H1 (cell line): ENCODE data around the gene KDM2A. TPM values are rescaled to one million over a fixed set of nuclear protein-coding genes. Genes with fewer than 3 reads are reported as not detected.
A peak's percentile ranks its signal among the peaks of the same experiment; 100 is the strongest.

Experiments used
- CTCF ChIA-PET: fragments of 300-600 bp; sonication (Branson Sonifier 250); formaldehyde crosslinking; loops from one replicate; lab custom pipeline; 2021; ENCODE audit not compliant: partially characterized antibody; lab: Charles Lee
- POLR2A ChIA-PET: fragments of 300-600 bp; sonication (Branson Sonifier 250); formaldehyde crosslinking; loops from one replicate; lab custom pipeline; 2021; ENCODE audit warnings: inconsistent platforms; ENCODE audit not compliant: partially characterized antibody; lab: Charles Lee
- DNase-seq, 2 experiments: peaks; one replicate each; pipeline versions ENCODE4 v3.0.0 to v3.0.0-alpha.2; 2010 to 2022; ENCODE audit warnings: low spot score in 2 of 2, low read depth in 1 of 2, mixed read lengths in 1 of 2
- FAIRE-seq: peaks from 2 replicates; lab custom pipeline; 2011; peaks lifted over from hg19 to GRCh38; lab: Jason Lieb, UNC
- H2AFZ ChIP-seq: 2 replicates; pipeline ENCODE4 v1.8.1; 2012; ENCODE audit warnings: low read length, inconsistent platforms
- H2AK5ac ChIP-seq: 2 replicates; pipeline ENCODE4 v1.6.1; 2013; ENCODE audit warnings: low read depth, low read length
- H2BK120ac ChIP-seq: replicated peaks from 2 replicates; pipeline ENCODE3; 2013; ENCODE audit warnings: low read depth, low read length, inconsistent platforms
- H2BK12ac ChIP-seq: 2 replicates; pipeline ENCODE4 v1.6.1; 2013; ENCODE audit warnings: low read depth, low read length
- H2BK15ac ChIP-seq: 2 replicates; pipeline ENCODE4 v1.6.1; 2013; ENCODE audit warnings: low read length
- H2BK20ac ChIP-seq: 2 replicates; pipeline ENCODE4 v1.6.1; 2013; ENCODE audit warnings: low read length
- H2BK5ac ChIP-seq: 2 replicates; pipeline ENCODE4 v1.6.1; 2013; ENCODE audit warnings: low read depth, low read length
- H3K14ac ChIP-seq: 2 replicates; pipeline ENCODE4 v1.6.1; 2013; ENCODE audit warnings: inconsistent platforms; ENCODE audit not compliant: insufficient read length
- H3K18ac ChIP-seq: 2 replicates; pipeline ENCODE4 v1.6.1; 2013; ENCODE audit warnings: low read length; ENCODE audit errors: extremely low read depth
- H3K23ac ChIP-seq: 2 replicates; pipeline ENCODE4 v1.6.1; 2013; ENCODE audit warnings: inconsistent platforms; ENCODE audit not compliant: insufficient read length
- H3K23me2 ChIP-seq: 2 replicates; pipeline ENCODE4 v1.6.1; 2013; ENCODE audit warnings: low read depth, low read length
- H3K27ac ChIP-seq: 2 replicates; pipeline ENCODE4 v1.6.1; 2011; ENCODE audit warnings: low read depth, low read length, inconsistent platforms
- H3K27me3 ChIP-seq, 4 experiments: replicated peaks in 1 of 4; 1 replicate in 1 of 4; 2 replicates in 3 of 4; pipeline versions ENCODE4 v1.6.1 to v1.8.1; 2011 to 2013; ENCODE audit warnings: low read length in 3 of 4, mild to moderate bottlenecking in 3 of 4, inconsistent platforms in 2 of 4, mixed read lengths in 2 of 4, moderate library complexity in 1 of 4; ENCODE audit not compliant: control insufficient read depth in 3 of 4, insufficient read depth in 3 of 4; ENCODE audit errors: extremely low read depth in 1 of 4
- H3K36me3 ChIP-seq, 4 experiments: 2 replicates each; pipeline versions ENCODE4 v1.6.1 to v1.8.1; 2011 to 2013; ENCODE audit warnings: mild to moderate bottlenecking in 4 of 4, low read length in 3 of 4, moderate library complexity in 2 of 4, control low read depth in 1 of 4, inconsistent platforms in 1 of 4; ENCODE audit not compliant: insufficient read depth in 4 of 4, control insufficient read depth in 2 of 4
- H3K4ac ChIP-seq: replicated peaks from 2 replicates; pipeline ENCODE3; 2013; ENCODE audit warnings: low read length, low read depth, mixed read lengths, inconsistent platforms; ENCODE audit not compliant: insufficient read length
- H3K4me1 ChIP-seq, 4 experiments: replicated peaks in 1 of 4; 1 replicate in 1 of 4; 2 replicates in 3 of 4; pipeline versions ENCODE4 v1.6.1 to v1.8.1; 2011 to 2013; ENCODE audit warnings: low read length in 3 of 4, inconsistent platforms in 2 of 4, mixed read lengths in 1 of 4; ENCODE audit not compliant: insufficient read depth in 4 of 4, control insufficient read depth in 3 of 4
- H3K4me2 ChIP-seq, 2 experiments: 2 replicates each; pipeline versions ENCODE4 v1.6.1 to v1.8.1; 2011 to 2013; ENCODE audit warnings: low read depth in 2 of 2, low read length in 2 of 2, control low read depth in 1 of 2, inconsistent platforms in 1 of 2, mild to moderate bottlenecking in 1 of 2; ENCODE audit not compliant: insufficient read depth in 1 of 2
- H3K4me3 ChIP-seq, 4 experiments: fragments of 200-600, 300-600 bp in 1 of 4; sonication (generic), shearing (Covaris generic), sonication (Bioruptor Twin) in 1 of 4; 2 replicates each; pipeline versions ENCODE4 v1.5.1 to v1.8.1; 2011 to 2016; ENCODE audit warnings: low read length in 4 of 4, low read depth in 3 of 4, control low read depth in 2 of 4, inconsistent platforms in 2 of 4, mild to moderate bottlenecking in 2 of 4, mixed read lengths in 1 of 4, moderate library complexity in 1 of 4; ENCODE audit not compliant: insufficient read depth in 2 of 4; ENCODE audit errors: extremely low read depth in 1 of 4
- H3K56ac ChIP-seq: replicated peaks from 2 replicates; pipeline ENCODE3; 2013; ENCODE audit warnings: low read depth, mild to moderate bottlenecking, mixed read lengths, low read length, inconsistent platforms; ENCODE audit not compliant: insufficient read length
- H3K79me1 ChIP-seq: 2 replicates; pipeline ENCODE4 v1.6.1; 2013; ENCODE audit warnings: low read depth, low read length, control low read depth
- H3K79me2 ChIP-seq, 2 experiments: 2 replicates each; pipeline versions ENCODE4 v1.6.1 to v1.8.1; 2012 to 2013; ENCODE audit warnings: low read length in 2 of 2, mild to moderate bottlenecking in 2 of 2, inconsistent platforms in 1 of 2; ENCODE audit not compliant: insufficient read depth in 2 of 2, control insufficient read depth in 1 of 2
- H3K9ac ChIP-seq, 4 experiments: replicated peaks in 1 of 4; 1 replicate in 1 of 4; 2 replicates in 3 of 4; pipeline versions ENCODE4 v1.6.1 to v1.8.1; 2011 to 2013; ENCODE audit warnings: low read depth in 3 of 4, low read length in 3 of 4, control low read depth in 2 of 4, mild to moderate bottlenecking in 2 of 4, moderate library complexity in 2 of 4, inconsistent platforms in 1 of 4; ENCODE audit errors: extremely low read depth in 1 of 4
- H3K9me3 ChIP-seq, 2 experiments: 2 replicates each; pipeline versions ENCODE4 v1.6.1 to v1.8.1; 2012 to 2013; ENCODE audit warnings: mild to moderate bottlenecking in 2 of 2, moderate library complexity in 2 of 2, control low read depth in 1 of 2, inconsistent platforms in 1 of 2, low read depth in 1 of 2, low read length in 1 of 2, mixed read lengths in 1 of 2; ENCODE audit not compliant: insufficient read depth in 2 of 2
- H4K20me1 ChIP-seq, 2 experiments: replicated peaks in 1 of 2; 2 replicates each; pipeline versions ENCODE3 to v1.8.1; 2011 to 2013; ENCODE audit warnings: inconsistent platforms in 2 of 2, low read length in 2 of 2, mild to moderate bottlenecking in 1 of 2; ENCODE audit not compliant: insufficient read depth in 2 of 2, control insufficient read depth in 1 of 2
- H4K5ac ChIP-seq: 2 replicates; pipeline ENCODE4 v1.6.1; 2013; ENCODE audit warnings: low read length, low read depth, mixed read lengths, inconsistent platforms; ENCODE audit not compliant: insufficient read length
- H4K8ac ChIP-seq: 2 replicates; pipeline ENCODE4 v1.8.0; 2013; ENCODE audit warnings: mild to moderate bottlenecking, moderate library complexity, low read length, inconsistent platforms; ENCODE audit not compliant: insufficient read depth; ENCODE audit errors: extremely low read depth
- H4K91ac ChIP-seq: replicated peaks from 2 replicates; pipeline ENCODE3; 2013; ENCODE audit warnings: low read length, mixed read lengths, inconsistent platforms; ENCODE audit not compliant: insufficient read length
- CTBP2 ChIP-seq: IDR thresholded peaks from 2 replicates; pipeline ENCODE4 v1.7.0; 2011; ENCODE audit warnings: borderline replicate concordance, mild to moderate bottlenecking, moderate library complexity, mixed read lengths, low read length; ENCODE audit not compliant: insufficient read depth, insufficient read length
- CTCF ChIP-seq, 3 experiments: IDR thresholded peaks; 1 replicate in 2 of 3; 2 replicates in 1 of 3; pipeline versions ENCODE4 v1.5.1 to v1.6.1; 2011; ENCODE audit warnings: low read length in 3 of 3, mild to moderate bottlenecking in 3 of 3, inconsistent platforms in 2 of 3, low read depth in 1 of 3, moderate library complexity in 1 of 3; ENCODE audit not compliant: insufficient read depth in 1 of 3; ENCODE audit errors: control extremely low read depth in 1 of 3
- RAD21 ChIP-seq, 2 experiments: IDR thresholded peaks in 1 of 2; conservative IDR thresholded peaks in 1 of 2; 2 replicates each; pipeline ENCODE4 v1.6.1; 2011; ENCODE audit warnings: low read depth in 2 of 2, low read length in 2 of 2, improper control_type of control experiment in 1 of 2, inconsistent platforms in 1 of 2, mild to moderate bottlenecking in 1 of 2, moderate library complexity in 1 of 2
- SUZ12 ChIP-seq: fragments of 200-600 bp; sonication (generic); IDR thresholded peaks from 2 replicates; pipeline ENCODE4 v1.6.1; 2012; ENCODE audit warnings: mild to moderate bottlenecking, inconsistent platforms, low read length, moderate library complexity, mixed read lengths
- YY1 ChIP-seq: IDR thresholded peaks from 2 replicates; pipeline ENCODE4 v1.6.1; 2011; ENCODE audit warnings: low read depth, mild to moderate bottlenecking, low read length
- WGBS, 2 experiments: shearing (Covaris generic) in 1 of 2; methylation state at CpG; one replicate each; pipeline versions ENCODE4 v1.1.6 to v1.1.7; 2013 to 2015; ENCODE audit warnings: low lambda C conversion rate in 2 of 2, mixed read lengths in 2 of 2, inconsistent platforms in 1 of 2, low coverage in 1 of 2, missing lambda C conversion rate in 1 of 2; ENCODE audit not compliant: insufficient replicate concordance in 2 of 2, insufficient coverage in 1 of 2, insufficient read length in 1 of 2; ENCODE audit errors: extremely low coverage in 1 of 2, missing lambda C conversion rate in 1 of 2; 5-methylcytosine and 5-hydroxymethylcytosine counted together
- polyA plus RNA-seq, 7 experiments: library from polyadenylated mRNA; depleted of rRNA in 3 of 7; stranded (reverse) in 5 of 7; unstranded in 2 of 7; fragments of >200 nt in 5 of 7; fragments of 200-250 nt in 2 of 7; gene quantifications; 1 replicate in 5 of 7; 2 replicates in 1 of 7; 4 replicates in 1 of 7; pipeline versions ENCODE4 v1.2.1 to v1.2.3, GENCODE V29; 2011 to 2013; ENCODE audit warnings: missing spikeins in 2 of 7, mixed read lengths in 2 of 7
- total RNA-seq: library from RNA; stranded (reverse); fragmentation: NEBNext Ultra II Directional; extraction: Animal tissue kit (Norgen Biotek cat#: 25700); gene quantifications from 2 replicates; pipeline ENCODE4 v1.2.1, GENCODE V29; 2021

The KDM2A gene
- total and polyA plus RNA-seq, 2 of the 8 experiments (the other 6 are each of a cell fraction or from before 2014, with no cell fraction given): 55.4 to 66.2 TPM

GRCh38 chr11:67252831-67253239, 133.8 kb downstream of the KDM2A start:
- H4K20me1 ChIP-seq: peaks cover 0 to 9% of the 10 kb centered on the region in 2 experiments
- peaks cover 64 to 88% (median 85%) of the 10 kb centered on the region in 4 experiments for H3K36me3 ChIP-seq
- H2AFZ ChIP-seq: no peak overlapping the region
- H2BK12ac ChIP-seq: no peak overlapping the region
- H3K79me1 ChIP-seq: peaks cover 2% of the 10 kb centered on the region; the same call in 1 of the 2 replicates
- no peak overlapping the region for H3K27ac ChIP-seq
- no peak overlapping the region for H2BK120ac ChIP-seq
- no peak overlapping the region for H3K4me2 ChIP-seq
- H2BK20ac ChIP-seq: no peak overlapping the region
- no peak for FAIRE-seq
- H3K18ac ChIP-seq: no peak overlapping the region
- H3K27me3 ChIP-seq: no peaks in the 10 kb centered on the region
- H4K8ac ChIP-seq: no peak overlapping the region
- POLR2A ChIA-PET: interaction anchor here (1.0 to 2.8 kb wide), 7 partner anchors 9 to 35 kb away, joined by 3 to 23 read pairs (median 4); no protein-coding TSS in a partner anchor
- H2BK15ac ChIP-seq: no peak overlapping the region
- TF ChIP-seq YY1 (peak; percentile 50; the same call in 1 of the 2 replicates), CTCF (IDR thresholded peaks at IDR 0.05; ENCODE audit: control extremely low read depth in 1 of 3, insufficient read depth in 1 of 3, low read depth in 1 of 3, low read length in 3 of 3) (peak; percentile 19 to 67 (median 34); a peak in 3 of 4 replicates), RAD21 (IDR thresholded peaks at IDR 0.05 in 1 of 2, conservative IDR thresholded peaks at IDR 0.05 in 1 of 2; ENCODE audit: low read depth in 2 of 2, low read length in 2 of 2) (peak; percentile 47 to 54), CTBP2 (no peak), SUZ12 (no peak)
- TF ChIP-seq, all 59 proteins: peak for 3
- H4K5ac ChIP-seq: no peak overlapping the region
- H3K9ac ChIP-seq: no peak overlapping the region
- no peaks in the 10 kb centered on the region for H3K79me2 ChIP-seq
- no peak for DNase-seq
- H2AK5ac ChIP-seq: no peak overlapping the region
- CTCF ChIA-PET: interaction anchor here (0.6 to 3.7 kb wide), 12 partner anchors 10 to 358 kb away, joined by 3 to 26 read pairs (median 5); no protein-coding TSS in a partner anchor
- no peak overlapping the region for H4K91ac ChIP-seq
- no peaks in the 10 kb centered on the region for H3K9me3 ChIP-seq
- no peak overlapping the region for H3K4ac ChIP-seq
- H3K14ac ChIP-seq: no peak overlapping the region
- H3K56ac ChIP-seq: no peak overlapping the region
- H3K4me1 ChIP-seq: no peaks in the 10 kb centered on the region
- H3K23ac ChIP-seq: no peak overlapping the region
- 91% methylated on average over 4 of the region's 4 CpGs; no CpG with 5 or more reads in 1 of the 2 experiments for WGBS, 2 experiments
- no peak overlapping the region for H2BK5ac ChIP-seq
- H3K23me2 ChIP-seq: no peaks in the 10 kb centered on the region; the same call in 1 of the 2 replicates
- H3K4me3 ChIP-seq: no peak overlapping the region
